H1 (cell line): ENCODE results near the gene COL25A1. TPM values are rescaled to one million over a fixed set of nuclear protein-coding genes. Genes with fewer than 3 reads are reported as not detected.

Source experiments
- CTCF ChIA-PET: fragments of 300-600 bp; sonication (Branson Sonifier 250); formaldehyde crosslinking; loops from one replicate; lab custom pipeline; 2021; ENCODE audit not compliant: partially characterized antibody; lab: Charles Lee
- POLR2A ChIA-PET: fragments of 300-600 bp; sonication (Branson Sonifier 250); formaldehyde crosslinking; loops from one replicate; lab custom pipeline; 2021; ENCODE audit warnings: inconsistent platforms; ENCODE audit not compliant: partially characterized antibody; lab: Charles Lee
- DNase-seq, 2 experiments: peaks; one replicate each; pipeline versions ENCODE4 v3.0.0 to v3.0.0-alpha.2; 2010 to 2022; ENCODE audit warnings: low spot score in 2 of 2, low read depth in 1 of 2, mixed read lengths in 1 of 2
- FAIRE-seq: peaks from 2 replicates; lab custom pipeline; 2011; peaks lifted over from hg19 to GRCh38; lab: Jason Lieb, UNC
- H2AFZ ChIP-seq: 2 replicates; pipeline ENCODE4 v1.8.1; 2012; ENCODE audit warnings: low read length, inconsistent platforms
- H2AK5ac ChIP-seq: 2 replicates; pipeline ENCODE4 v1.6.1; 2013; ENCODE audit warnings: low read depth, low read length
- H2BK120ac ChIP-seq: replicated peaks from 2 replicates; pipeline ENCODE3; 2013; ENCODE audit warnings: low read depth, low read length, inconsistent platforms
- H2BK12ac ChIP-seq: 2 replicates; pipeline ENCODE4 v1.6.1; 2013; ENCODE audit warnings: low read depth, low read length
- H2BK15ac ChIP-seq: 2 replicates; pipeline ENCODE4 v1.6.1; 2013; ENCODE audit warnings: low read length
- H2BK20ac ChIP-seq: 2 replicates; pipeline ENCODE4 v1.6.1; 2013; ENCODE audit warnings: low read length
- H2BK5ac ChIP-seq: 2 replicates; pipeline ENCODE4 v1.6.1; 2013; ENCODE audit warnings: low read depth, low read length
- H3K14ac ChIP-seq: 2 replicates; pipeline ENCODE4 v1.6.1; 2013; ENCODE audit warnings: inconsistent platforms; ENCODE audit not compliant: insufficient read length
- H3K18ac ChIP-seq: 2 replicates; pipeline ENCODE4 v1.6.1; 2013; ENCODE audit warnings: low read length; ENCODE audit errors: extremely low read depth
- H3K23ac ChIP-seq: 2 replicates; pipeline ENCODE4 v1.6.1; 2013; ENCODE audit warnings: inconsistent platforms; ENCODE audit not compliant: insufficient read length
- H3K23me2 ChIP-seq: 2 replicates; pipeline ENCODE4 v1.6.1; 2013; ENCODE audit warnings: low read depth, low read length
- H3K27ac ChIP-seq: 2 replicates; pipeline ENCODE4 v1.6.1; 2011; ENCODE audit warnings: low read depth, low read length, inconsistent platforms
- H3K27me3 ChIP-seq, 4 experiments: replicated peaks in 1 of 4; 1 replicate in 1 of 4; 2 replicates in 3 of 4; pipeline versions ENCODE4 v1.6.1 to v1.8.1; 2011 to 2013; ENCODE audit warnings: low read length in 3 of 4, mild to moderate bottlenecking in 3 of 4, inconsistent platforms in 2 of 4, mixed read lengths in 2 of 4, moderate library complexity in 1 of 4; ENCODE audit not compliant: control insufficient read depth in 3 of 4, insufficient read depth in 3 of 4; ENCODE audit errors: extremely low read depth in 1 of 4
- H3K36me3 ChIP-seq, 4 experiments: 2 replicates each; pipeline versions ENCODE4 v1.6.1 to v1.8.1; 2011 to 2013; ENCODE audit warnings: mild to moderate bottlenecking in 4 of 4, low read length in 3 of 4, moderate library complexity in 2 of 4, control low read depth in 1 of 4, inconsistent platforms in 1 of 4; ENCODE audit not compliant: insufficient read depth in 4 of 4, control insufficient read depth in 2 of 4
- H3K4ac ChIP-seq: replicated peaks from 2 replicates; pipeline ENCODE3; 2013; ENCODE audit warnings: low read length, low read depth, mixed read lengths, inconsistent platforms; ENCODE audit not compliant: insufficient read length
- H3K4me1 ChIP-seq, 4 experiments: replicated peaks in 1 of 4; 1 replicate in 1 of 4; 2 replicates in 3 of 4; pipeline versions ENCODE4 v1.6.1 to v1.8.1; 2011 to 2013; ENCODE audit warnings: low read length in 3 of 4, inconsistent platforms in 2 of 4, mixed read lengths in 1 of 4; ENCODE audit not compliant: insufficient read depth in 4 of 4, control insufficient read depth in 3 of 4
- H3K4me2 ChIP-seq, 2 experiments: 2 replicates each; pipeline versions ENCODE4 v1.6.1 to v1.8.1; 2011 to 2013; ENCODE audit warnings: low read depth in 2 of 2, low read length in 2 of 2, control low read depth in 1 of 2, inconsistent platforms in 1 of 2, mild to moderate bottlenecking in 1 of 2; ENCODE audit not compliant: insufficient read depth in 1 of 2
- H3K4me3 ChIP-seq, 4 experiments: fragments of 200-600, 300-600 bp in 1 of 4; sonication (generic), shearing (Covaris generic), sonication (Bioruptor Twin) in 1 of 4; 2 replicates each; pipeline versions ENCODE4 v1.5.1 to v1.8.1; 2011 to 2016; ENCODE audit warnings: low read length in 4 of 4, low read depth in 3 of 4, control low read depth in 2 of 4, inconsistent platforms in 2 of 4, mild to moderate bottlenecking in 2 of 4, mixed read lengths in 1 of 4, moderate library complexity in 1 of 4; ENCODE audit not compliant: insufficient read depth in 2 of 4; ENCODE audit errors: extremely low read depth in 1 of 4
- H3K56ac ChIP-seq: replicated peaks from 2 replicates; pipeline ENCODE3; 2013; ENCODE audit warnings: low read depth, mild to moderate bottlenecking, mixed read lengths, low read length, inconsistent platforms; ENCODE audit not compliant: insufficient read length
- H3K79me1 ChIP-seq: 2 replicates; pipeline ENCODE4 v1.6.1; 2013; ENCODE audit warnings: low read depth, low read length, control low read depth
- H3K79me2 ChIP-seq, 2 experiments: 2 replicates each; pipeline versions ENCODE4 v1.6.1 to v1.8.1; 2012 to 2013; ENCODE audit warnings: low read length in 2 of 2, mild to moderate bottlenecking in 2 of 2, inconsistent platforms in 1 of 2; ENCODE audit not compliant: insufficient read depth in 2 of 2, control insufficient read depth in 1 of 2
- H3K9ac ChIP-seq, 4 experiments: replicated peaks in 1 of 4; 1 replicate in 1 of 4; 2 replicates in 3 of 4; pipeline versions ENCODE4 v1.6.1 to v1.8.1; 2011 to 2013; ENCODE audit warnings: low read depth in 3 of 4, low read length in 3 of 4, control low read depth in 2 of 4, mild to moderate bottlenecking in 2 of 4, moderate library complexity in 2 of 4, inconsistent platforms in 1 of 4; ENCODE audit errors: extremely low read depth in 1 of 4
- H3K9me3 ChIP-seq, 2 experiments: 2 replicates each; pipeline versions ENCODE4 v1.6.1 to v1.8.1; 2012 to 2013; ENCODE audit warnings: mild to moderate bottlenecking in 2 of 2, moderate library complexity in 2 of 2, control low read depth in 1 of 2, inconsistent platforms in 1 of 2, low read depth in 1 of 2, low read length in 1 of 2, mixed read lengths in 1 of 2; ENCODE audit not compliant: insufficient read depth in 2 of 2
- H4K20me1 ChIP-seq, 2 experiments: replicated peaks in 1 of 2; 2 replicates each; pipeline versions ENCODE3 to v1.8.1; 2011 to 2013; ENCODE audit warnings: inconsistent platforms in 2 of 2, low read length in 2 of 2, mild to moderate bottlenecking in 1 of 2; ENCODE audit not compliant: insufficient read depth in 2 of 2, control insufficient read depth in 1 of 2
- H4K5ac ChIP-seq: 2 replicates; pipeline ENCODE4 v1.6.1; 2013; ENCODE audit warnings: low read length, low read depth, mixed read lengths, inconsistent platforms; ENCODE audit not compliant: insufficient read length
- H4K8ac ChIP-seq: 2 replicates; pipeline ENCODE4 v1.8.0; 2013; ENCODE audit warnings: mild to moderate bottlenecking, moderate library complexity, low read length, inconsistent platforms; ENCODE audit not compliant: insufficient read depth; ENCODE audit errors: extremely low read depth
- H4K91ac ChIP-seq: replicated peaks from 2 replicates; pipeline ENCODE3; 2013; ENCODE audit warnings: low read length, mixed read lengths, inconsistent platforms; ENCODE audit not compliant: insufficient read length
- EGR1 ChIP-seq: IDR thresholded peaks from 2 replicates; pipeline ENCODE4 v1.6.1; 2011; ENCODE audit warnings: low read depth, low read length, borderline replicate concordance
- RBBP5 ChIP-seq: IDR thresholded peaks from 2 replicates; pipeline ENCODE4 v1.7.1; 2012; ENCODE audit warnings: low read depth, mild to moderate bottlenecking, inconsistent platforms, low read length, moderate library complexity, borderline replicate concordance
- SIRT6 ChIP-seq: IDR thresholded peaks from one replicate; pipeline ENCODE4 v1.7.1; 2012; ENCODE audit warnings: low read length, inconsistent platforms
- SP1 ChIP-seq: IDR thresholded peaks from 2 replicates; pipeline ENCODE4 v1.6.1; 2011; ENCODE audit warnings: low read depth, low read length
- SRF ChIP-seq: IDR thresholded peaks from 2 replicates; pipeline ENCODE4 v1.6.1; 2011; ENCODE audit warnings: mild to moderate bottlenecking, low read depth, low read length, moderate library complexity
- WGBS, 2 experiments: shearing (Covaris generic) in 1 of 2; methylation state at CpG; one replicate each; pipeline versions ENCODE4 v1.1.6 to v1.1.7; 2013 to 2015; ENCODE audit warnings: low lambda C conversion rate in 2 of 2, mixed read lengths in 2 of 2, inconsistent platforms in 1 of 2, low coverage in 1 of 2, missing lambda C conversion rate in 1 of 2; ENCODE audit not compliant: insufficient replicate concordance in 2 of 2, insufficient coverage in 1 of 2, insufficient read length in 1 of 2; ENCODE audit errors: extremely low coverage in 1 of 2, missing lambda C conversion rate in 1 of 2; 5-methylcytosine and 5-hydroxymethylcytosine counted together
- polyA plus RNA-seq, 7 experiments: library from polyadenylated mRNA; depleted of rRNA in 3 of 7; stranded (reverse) in 5 of 7; unstranded in 2 of 7; fragments of >200 nt in 5 of 7; fragments of 200-250 nt in 2 of 7; gene quantifications; 1 replicate in 5 of 7; 2 replicates in 1 of 7; 4 replicates in 1 of 7; pipeline versions ENCODE4 v1.2.1 to v1.2.3, GENCODE V29; 2011 to 2013; ENCODE audit warnings: missing spikeins in 2 of 7, mixed read lengths in 2 of 7
- total RNA-seq: library from RNA; stranded (reverse); fragmentation: NEBNext Ultra II Directional; extraction: Animal tissue kit (Norgen Biotek cat#: 25700); gene quantifications from 2 replicates; pipeline ENCODE4 v1.2.1, GENCODE V29; 2021

Gene COL25A1
- total and polyA plus RNA-seq, 2 of the 8 experiments (the other 6 are each of a cell fraction or from before 2014, with no cell fraction given) = 1.1 to 8.3 TPM

- H3K56ac ChIP-seq = no peak overlapping the region
- peak overlapping the region; percentile 71; the same call in 1 of the 2 replicates for H2AK5ac ChIP-seq
- no peaks in the 10 kb centered on the region for H3K36me3 ChIP-seq
- 90% methylated on average over 5 of the region's 5 CpGs; no CpG with 5 or more reads in 1 of the 2 experiments for WGBS, 2 experiments
- no peak overlapping the region for H3K4ac ChIP-seq
- no peak overlapping the region for H2BK15ac ChIP-seq
- H3K9ac ChIP-seq = no peak overlapping the region
- CTCF ChIA-PET = no interaction called here
- H3K14ac ChIP-seq = no peak overlapping the region
- no peak for DNase-seq
- H2BK5ac ChIP-seq = no peak overlapping the region
- 0 out of 2 replicates have a peak overlapping the region, but pooled peaks have one; percentile 44 for H2AFZ ChIP-seq
- H3K79me2 ChIP-seq = no peaks in the 10 kb centered on the region
- H4K91ac ChIP-seq = no peak overlapping the region
- H3K23ac ChIP-seq = no peak overlapping the region
- no peak overlapping the region for H4K5ac ChIP-seq
- no peak overlapping the region for H3K4me3 ChIP-seq
- H4K8ac ChIP-seq = no peak overlapping the region
- H3K79me1 ChIP-seq = no peaks in the 10 kb centered on the region
- no peaks in the 10 kb centered on the region for H3K9me3 ChIP-seq
- TF ChIP-seq SRF (no peak), SIRT6 (no peak), SP1 (no peak), RBBP5 (no peak), EGR1 (no peak)
- no peak for FAIRE-seq
- no peaks in the 10 kb centered on the region for H3K27me3 ChIP-seq
- H3K23me2 ChIP-seq = no peaks in the 10 kb centered on the region
- H3K27ac ChIP-seq = no peak overlapping the region
- H3K4me2 ChIP-seq = no peak overlapping the region
- no peak overlapping the region for H3K18ac ChIP-seq
- no peak overlapping the region for H2BK12ac ChIP-seq
- no peaks in the 10 kb centered on the region for H4K20me1 ChIP-seq
- POLR2A ChIA-PET = no interaction called here
- no peak overlapping the region for H2BK120ac ChIP-seq
- no peaks in the 10 kb centered on the region for H3K4me1 ChIP-seq
- H2BK20ac ChIP-seq = no peak overlapping the region
Measured at GRCh38 chr4:109027016-109027500, 275.4 kb downstream of the COL25A1 start.
